Measurements from ENCODE around the gene GNAT3. TPM values are rescaled to one million over a fixed set of nuclear protein-coding genes. Genes with fewer than 3 reads are reported as not detected.

The GNAT3 gene
- total RNA-seq, 4 donors from 2014 or later = not detected

DNA sequence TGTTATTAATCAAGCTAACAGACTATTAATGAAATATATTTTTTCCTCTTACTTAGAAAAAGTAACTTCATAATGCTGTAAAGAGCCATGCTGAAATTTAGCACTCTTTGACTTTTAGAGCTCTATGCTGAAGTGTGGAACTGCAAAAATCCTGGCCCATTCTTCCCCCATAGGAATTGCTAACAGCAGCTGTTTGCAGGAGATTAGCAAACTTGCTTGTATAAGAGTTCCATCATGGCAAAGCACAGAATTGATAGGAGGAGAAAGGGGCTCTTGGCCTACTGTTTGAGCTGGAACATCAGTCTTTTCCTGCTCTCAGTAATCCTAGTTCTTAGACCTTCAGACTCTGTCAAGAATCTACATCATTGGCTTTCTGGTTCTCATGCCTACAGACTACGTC, 18.3 kb upstream of the GNAT3 start:
- no peaks in the 10 kb centered on the region for H3K27me3 ChIP-seq
- no peaks in the 10 kb centered on the region for H3K4me1 ChIP-seq
- no peak overlapping the region for H3K27ac ChIP-seq
- no peak for TF ChIP-seq EP300 (IDR thresholded peaks at IDR 0.05)
- TF ChIP-seq, protein P1, sequence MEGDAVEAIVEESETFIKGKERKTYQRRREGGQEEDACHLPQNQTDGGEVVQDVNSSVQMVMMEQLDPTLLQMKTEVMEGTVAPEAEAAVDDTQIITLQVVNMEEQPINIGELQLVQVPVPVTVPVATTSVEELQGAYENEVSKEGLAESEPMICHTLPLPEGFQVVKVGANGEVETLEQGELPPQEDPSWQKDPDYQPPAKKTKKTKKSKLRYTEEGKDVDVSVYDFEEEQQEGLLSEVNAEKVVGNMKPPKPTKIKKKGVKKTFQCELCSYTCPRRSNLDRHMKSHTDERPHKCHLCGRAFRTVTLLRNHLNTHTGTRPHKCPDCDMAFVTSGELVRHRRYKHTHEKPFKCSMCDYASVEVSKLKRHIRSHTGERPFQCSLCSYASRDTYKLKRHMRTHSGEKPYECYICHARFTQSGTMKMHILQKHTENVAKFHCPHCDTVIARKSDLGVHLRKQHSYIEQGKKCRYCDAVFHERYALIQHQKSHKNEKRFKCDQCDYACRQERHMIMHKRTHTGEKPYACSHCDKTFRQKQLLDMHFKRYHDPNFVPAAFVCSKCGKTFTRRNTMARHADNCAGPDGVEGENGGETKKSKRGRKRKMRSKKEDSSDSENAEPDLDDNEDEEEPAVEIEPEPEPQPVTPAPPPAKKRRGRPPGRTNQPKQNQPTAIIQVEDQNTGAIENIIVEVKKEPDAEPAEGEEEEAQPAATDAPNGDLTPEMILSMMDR (IDR thresholded peaks at IDR 0.05) = no peak
- no peak for TF ChIP-seq POLR2A (IDR thresholded peaks at IDR 0.05)
- H3K9me3 ChIP-seq = no peaks in the 10 kb centered on the region
- DNase-seq (ENCODE audit: low spot score in 2 of 2) = no peak
- 94 to 100% methylated on average over 1 of the region's 1 CpG for whole genome bisulfite sequencing, 2 donors
- H3K36me3 ChIP-seq = no peaks in the 10 kb centered on the region
- H3K4me3 ChIP-seq = no peak overlapping the region

DNA sequence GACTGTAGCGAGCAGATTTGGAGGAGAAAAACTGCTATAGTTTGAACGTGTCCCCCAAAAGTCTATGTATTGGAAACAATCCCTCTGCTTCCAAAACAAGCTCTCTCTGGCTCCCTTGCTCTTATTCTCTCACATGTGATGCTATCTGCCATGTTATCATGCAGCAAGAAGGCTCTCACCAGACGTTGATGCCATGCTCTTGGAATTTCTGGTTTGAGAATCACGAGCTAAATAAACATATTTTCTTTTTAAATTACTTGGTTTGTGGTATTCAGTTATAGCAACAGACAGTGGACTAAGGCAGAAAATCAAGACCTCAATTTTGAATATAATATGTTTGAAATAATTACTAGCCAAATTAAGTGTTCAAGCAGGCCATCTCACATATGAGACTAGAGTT, 17.5 kb upstream of the GNAT3 start:
- H3K4me1 ChIP-seq = no peaks in the 10 kb centered on the region
- no peaks in the 10 kb centered on the region for H3K9me3 ChIP-seq
- no peak for DNase-seq (ENCODE audit: low spot score in 2 of 2)
- H3K27me3 ChIP-seq = no peaks in the 10 kb centered on the region
- WGBS, 2 donors = 75 to 77% methylated on average over 4 of the region's 4 CpGs
- no peak overlapping the region for H3K27ac ChIP-seq
- no peak for TF ChIP-seq POLR2A (IDR thresholded peaks at IDR 0.05)
- TF ChIP-seq EP300 (IDR thresholded peaks at IDR 0.05) = no peak
- TF ChIP-seq, protein P1 (IDR thresholded peaks at IDR 0.05) = no peak
- H3K36me3 ChIP-seq = no peaks in the 10 kb centered on the region
- H3K4me3 ChIP-seq = no peak overlapping the region

DNA sequence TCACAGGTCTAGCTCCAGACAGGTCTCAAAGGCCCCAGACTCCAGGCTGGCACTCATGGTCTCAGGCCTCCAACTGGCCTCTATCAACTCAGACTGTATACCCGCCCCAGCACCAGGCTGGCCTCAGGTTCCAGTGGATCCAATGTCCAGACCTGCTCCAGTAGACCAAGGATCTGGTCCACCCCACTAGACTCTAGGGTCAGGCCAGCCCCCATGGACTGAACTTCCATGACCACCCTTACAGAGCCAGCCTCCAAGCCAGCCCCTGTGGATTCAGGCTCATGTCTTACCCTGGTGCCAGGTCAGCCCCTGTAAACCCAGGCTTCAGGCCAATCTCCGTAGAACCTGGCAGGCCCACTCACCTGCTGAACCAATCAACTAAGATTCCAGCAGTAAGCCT, 16.8 kb upstream of the GNAT3 start:
- Histone ChIP-seq H3K9me3 (no peaks in the 10 kb centered on the region), H3K27ac (no peak overlapping the region), H3K4me1 (no peaks in the 10 kb centered on the region), H3K27me3 (no peaks in the 10 kb centered on the region), H3K4me3 (no peak overlapping the region), H3K36me3 (no peaks in the 10 kb centered on the region)
- WGBS, 2 donors = 87 to 100% methylated on average over 2 of the region's 2 CpGs
- TF ChIP-seq POLR2A (IDR thresholded peaks at IDR 0.05) = no peak
- no peak for TF ChIP-seq EP300 (IDR thresholded peaks at IDR 0.05)
- TF ChIP-seq, protein P1 (IDR thresholded peaks at IDR 0.05) = no peak
- no peak for DNase-seq (ENCODE audit: low spot score in 2 of 2)

DNA sequence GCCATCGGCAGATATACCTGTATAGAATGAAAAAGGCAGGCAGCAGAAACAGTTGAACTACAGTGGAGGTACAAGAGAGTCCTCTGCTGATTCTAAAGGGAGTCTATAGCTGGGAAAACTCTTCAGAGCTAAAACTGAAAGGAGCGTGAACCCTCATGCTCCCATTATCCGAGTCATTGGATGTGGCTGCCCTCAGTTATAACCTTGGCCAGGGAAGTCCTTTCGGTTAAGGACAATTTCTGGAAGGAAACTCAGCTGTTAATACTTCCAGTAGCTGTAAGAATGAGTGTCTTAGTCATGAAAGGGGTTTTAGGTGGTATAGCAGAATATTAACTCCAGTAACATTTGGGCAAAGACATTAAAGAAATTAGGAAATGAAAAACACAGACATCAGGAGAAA, 14.6 kb upstream of the GNAT3 start:
- 82% methylated on average over 4 of the region's 4 CpGs for WGBS, 2 donors

DNA sequence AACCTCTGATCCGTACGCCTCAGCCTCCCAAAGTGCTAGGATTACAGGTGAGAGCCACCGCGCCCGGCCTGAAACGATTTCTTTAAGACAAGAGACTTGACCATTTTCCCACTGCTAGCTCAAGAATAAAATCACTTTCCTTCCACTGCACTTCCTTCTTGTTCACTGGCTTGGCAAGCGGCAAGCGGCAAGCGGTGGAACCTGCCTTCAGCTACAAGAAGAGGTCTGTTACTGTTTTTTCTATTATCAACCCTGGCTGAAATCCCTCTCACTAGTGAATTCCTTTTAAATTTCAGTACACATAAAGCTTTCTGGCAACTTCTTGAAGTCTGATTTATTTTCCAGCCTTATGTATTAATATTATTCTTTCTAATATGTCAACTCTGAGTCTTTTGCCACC, 12.8 kb upstream of the GNAT3 start:
- no peaks in the 10 kb centered on the region for H3K27me3 ChIP-seq
- no peak overlapping the region for H3K27ac ChIP-seq
- no peak overlapping the region for H3K4me3 ChIP-seq
- TF ChIP-seq EP300 (IDR thresholded peaks at IDR 0.05) (no peak), POLR2A (IDR thresholded peaks at IDR 0.05) (no peak)
- TF ChIP-seq, protein P1 (IDR thresholded peaks at IDR 0.05) = no peak
- WGBS, 2 donors = 90 to 95% methylated on average over 9 of the region's 9 CpGs
- no peak for DNase-seq (ENCODE audit: low spot score in 2 of 2)
- H3K36me3 ChIP-seq = no peaks in the 10 kb centered on the region
- no peaks in the 10 kb centered on the region for H3K4me1 ChIP-seq
- H3K9me3 ChIP-seq = no peaks in the 10 kb centered on the region

More for the DNA sequence above, 14.6 kb upstream of the GNAT3 start:
- DNase-seq (ENCODE audit: low spot score in 2 of 2) = no peak
- no peak overlapping the region for H3K4me3 ChIP-seq
- no peaks in the 10 kb centered on the region for H3K4me1 ChIP-seq
- H3K27me3 ChIP-seq = no peaks in the 10 kb centered on the region
- TF ChIP-seq POLR2A (IDR thresholded peaks at IDR 0.05) (no peak), EP300 (IDR thresholded peaks at IDR 0.05) (no peak)
- TF ChIP-seq, protein P1 (IDR thresholded peaks at IDR 0.05) = no peak
- no peak overlapping the region for H3K27ac ChIP-seq
- no peaks in the 10 kb centered on the region for H3K9me3 ChIP-seq
- no peaks in the 10 kb centered on the region for H3K36me3 ChIP-seq
